Keratinocyte (primary cell): ENCODE measurements around the gene CRTC2. TPM values are rescaled to one million over a fixed set of nuclear protein-coding genes. Genes with fewer than 3 reads are reported as not detected.

Source experiments
- DNase-seq: peaks from one replicate; pipeline ENCODE4 v3.0.0-alpha.2; 2011; ENCODE audit warnings: low read depth, missing footprints, low spot score
- FAIRE-seq: peaks from 2 replicates; lab custom pipeline; 2011; peaks lifted over from hg19 to GRCh38; lab: Jason Lieb, UNC
- H2AFZ ChIP-seq: 2 replicates; pipeline ENCODE4 v1.6.0; 2012; ENCODE audit warnings: low read length, control low read depth, inconsistent platforms; ENCODE audit not compliant: control insufficient read depth
- H3K27ac ChIP-seq: 2 replicates; pipeline ENCODE4 v1.5.1; 2011; ENCODE audit warnings: low read length; ENCODE audit not compliant: control insufficient read depth, insufficient read depth
- H3K27me3 ChIP-seq: 3 replicates; pipeline ENCODE4 v1.6.0; 2011; ENCODE audit warnings: low read length; ENCODE audit not compliant: control insufficient read depth, insufficient read depth; ENCODE audit errors: extremely low read depth
- H3K36me3 ChIP-seq, 2 experiments: 2 replicates in 1 of 2; 3 replicates in 1 of 2; pipeline ENCODE4 v1.5.1; 2011; ENCODE audit warnings: low read length in 2 of 2, mild to moderate bottlenecking in 1 of 2; ENCODE audit not compliant: control insufficient read depth in 2 of 2, insufficient read depth in 2 of 2; ENCODE audit errors: extremely low read depth in 1 of 2
- H3K4me1 ChIP-seq: 3 replicates; pipeline ENCODE4 v1.5.1; 2011; ENCODE audit warnings: low read length; ENCODE audit not compliant: control insufficient read depth, insufficient read depth; ENCODE audit errors: extremely low read depth
- H3K4me2 ChIP-seq: 3 replicates; pipeline ENCODE4 v1.6.0; 2011; ENCODE audit warnings: low read depth, low read length; ENCODE audit not compliant: control insufficient read depth, insufficient read depth; ENCODE audit errors: extremely low read depth
- H3K4me3 ChIP-seq, 3 experiments: fragments of 200-600 bp in 1 of 3; sonication (generic) in 1 of 3; 2 replicates in 2 of 3; 3 replicates in 1 of 3; pipeline ENCODE4 v1.5.1; 2011 to 2016; ENCODE audit warnings: low read length in 3 of 3, mild to moderate bottlenecking in 3 of 3, control low read depth in 2 of 3, inconsistent platforms in 1 of 3, low read depth in 1 of 3, mixed read lengths in 1 of 3, mixed run types in 1 of 3, moderate library complexity in 1 of 3; ENCODE audit not compliant: control insufficient read depth in 2 of 3, insufficient read depth in 2 of 3; ENCODE audit errors: extremely low read depth in 1 of 3
- H3K79me2 ChIP-seq: 2 replicates; pipeline ENCODE4 v1.6.0; 2012; ENCODE audit warnings: low read length; ENCODE audit not compliant: control insufficient read depth, insufficient read depth
- H3K9ac ChIP-seq: 3 replicates; pipeline ENCODE4 v1.6.0; 2011; ENCODE audit warnings: low read length; ENCODE audit not compliant: control insufficient read depth, insufficient read depth; ENCODE audit errors: extremely low read depth
- H3K9me1 ChIP-seq: 3 replicates; pipeline ENCODE4 v1.6.0; 2011; ENCODE audit warnings: low read length; ENCODE audit not compliant: control insufficient read depth, insufficient read depth; ENCODE audit errors: extremely low read depth
- H3K9me3 ChIP-seq: 2 replicates; pipeline ENCODE4 v1.5.1; 2012; ENCODE audit warnings: low read depth, low read length; ENCODE audit not compliant: control insufficient read depth
- H4K20me1 ChIP-seq: 3 replicates; pipeline ENCODE4 v1.6.0; 2011; ENCODE audit warnings: low read length; ENCODE audit not compliant: control insufficient read depth, insufficient read depth; ENCODE audit errors: extremely low read depth
- CTCF ChIP-seq, 3 experiments: IDR thresholded peaks in 1 of 3; conservative IDR thresholded peaks in 1 of 3; optimal IDR thresholded peaks in 1 of 3; 2 replicates in 2 of 3; 3 replicates in 1 of 3; pipeline versions ENCODE3 to v1.5.1; 2011; ENCODE audit warnings: low read length in 3 of 3, mild to moderate bottlenecking in 3 of 3, moderate library complexity in 2 of 3, control low read depth in 1 of 3, inconsistent platforms in 1 of 3; ENCODE audit not compliant: insufficient read depth in 2 of 3; ENCODE audit errors: extremely low read depth in 1 of 3
- EZH2 ChIP-seq: IDR thresholded peaks from one replicate; pipeline ENCODE4 v1.6.1; 2012; ENCODE audit warnings: inconsistent platforms, mild to moderate bottlenecking, low read length, moderate library complexity
- dilution Hi-C: fragments of 300-500 bp; cut with MboI; formaldehyde crosslinking; loops from one replicate; pipeline ENCODE4 v1.7.0; 2020; ENCODE audit warnings: low sequenced_read_pairs; ENCODE audit not compliant: extremely low pct_ligation_motif_present
- polyA plus RNA-seq, 5 experiments: library from polyadenylated mRNA; depleted of rRNA in 3 of 5; stranded (reverse) in 3 of 5; stranded (forward) in 1 of 5; unstranded in 1 of 5; fragments of >200 nt; gene quantifications; 1 replicate in 1 of 5; 2 replicates in 3 of 5; 3 replicates in 1 of 5; pipeline versions ENCODE4 v1.2.1 to v1.2.3, GENCODE V29; 2011 to 2012; ENCODE audit warnings: missing spikeins in 2 of 5, low read depth in 1 of 5, low replicate concordance in 1 of 5

The CRTC2 gene
- polyA plus RNA-seq, 1 donor (not counting 4 experiments of a cell fraction or from before 2014, with no cell fraction given), result 15.9 TPM

GRCh38 chr1:153921803-153922075, 36.7 kb downstream of the CRTC2 start:
- DNase-seq, result no peak
- Histone ChIP-seq H4K20me1 (peaks cover 10% of the 10 kb centered on the region), H3K4me3 (peak overlapping the region; percentile 56 to 84 (median 78)), H3K9me3 (no peaks in the 10 kb centered on the region), H3K9ac (peak overlapping the region; percentile 85), H3K79me2 (peaks cover 53% of the 10 kb centered on the region), H3K27ac (peak overlapping the region; percentile 76), H3K36me3 (peaks cover 2 to 3% of the 10 kb centered on the region in 2 experiments), H3K27me3 (no peaks in the 10 kb centered on the region), H3K9me1 (no peaks in the 10 kb centered on the region), H3K4me2 (peak overlapping the region; percentile 93), H2AFZ (peak overlapping the region; percentile 27), H3K4me1 (peaks cover 22% of the 10 kb centered on the region)
- no peak for FAIRE-seq
- dilution Hi-C loops, result no loop called here
- TF ChIP-seq EZH2 (no peak), CTCF (optimal IDR thresholded peaks at IDR 0.05 in 1 of 3, IDR thresholded peaks at IDR 0.05 in 1 of 3, conservative IDR thresholded peaks at IDR 0.05 in 1 of 3; ENCODE audit: extremely low read depth in 1 of 3, insufficient read depth in 2 of 3, low read length in 3 of 3) (no peak)

GRCh38 chr1:153921080-153921802, 37.2 kb downstream of the CRTC2 start:
- H3K4me1 ChIP-seq, result peaks cover 22% of the 10 kb centered on the region
- no peaks in the 10 kb centered on the region for H3K9me3 ChIP-seq
- H3K4me3 ChIP-seq, result peak overlapping the region; percentile 56 to 84 (median 78)
- H3K36me3 ChIP-seq, result peaks cover 2 to 3% of the 10 kb centered on the region in 2 experiments
- DNase-seq (no peak), FAIRE-seq (no peak)
- peak overlapping the region; percentile 93 for H3K4me2 ChIP-seq
- dilution Hi-C loops, result no loop called here
- H3K79me2 ChIP-seq, result peaks cover 58% of the 10 kb centered on the region
- H3K27ac ChIP-seq, result peak overlapping the region; percentile 76
- peaks cover 10% of the 10 kb centered on the region for H4K20me1 ChIP-seq
- H3K9me1 ChIP-seq, result no peaks in the 10 kb centered on the region
- H2AFZ ChIP-seq, result no peak overlapping the region
- H3K27me3 ChIP-seq, result no peaks in the 10 kb centered on the region
- peak overlapping the region; percentile 85 for H3K9ac ChIP-seq
- no peak for TF ChIP-seq CTCF (optimal IDR thresholded peaks at IDR 0.05 in 1 of 3, IDR thresholded peaks at IDR 0.05 in 1 of 3, conservative IDR thresholded peaks at IDR 0.05 in 1 of 3; ENCODE audit: extremely low read depth in 1 of 3, insufficient read depth in 2 of 3, low read length in 3 of 3)
- no peak for TF ChIP-seq EZH2
